Smooth muscle cell (in vitro differentiated cells): ENCODE measurements around the gene OXNAD1. TPM values are rescaled to one million over a fixed set of nuclear protein-coding genes. Genes with fewer than 3 reads are reported as not detected.

ENCODE experiments used
- DNase-seq: peaks from one replicate; lab custom pipeline; 2025; ENCODE audit not compliant: unreplicated experiment; lab: John Stamatoyannopoulos, UW
- H2AFZ ChIP-seq: fragments of 200-600 bp; sonication (generic); 2 replicates; pipeline ENCODE4 v1.6.0; 2016; ENCODE audit warnings: antibody characterized with exemption, low read depth, mild to moderate bottlenecking
- H3F3A ChIP-seq: fragments of 200-600 bp; sonication (generic); 2 replicates; pipeline ENCODE4 v1.6.0; 2017; ENCODE audit warnings: antibody characterized with exemption, low read depth
- H3K27ac ChIP-seq: fragments of 200-600 bp; sonication (generic); 2 replicates; pipeline ENCODE4 v1.5.1; 2016; ENCODE audit warnings: low read depth, mild to moderate bottlenecking
- H3K27me3 ChIP-seq: fragments of 200-600 bp; sonication (generic); 2 replicates; pipeline ENCODE4 v1.6.1; 2016; ENCODE audit warnings: low read depth, mild to moderate bottlenecking
- H3K36me3 ChIP-seq: fragments of 200-600 bp; sonication (generic); 2 replicates; pipeline ENCODE4 v1.5.1; 2016; ENCODE audit warnings: low read depth
- H3K4me1 ChIP-seq: fragments of 200-600 bp; sonication (generic); 2 replicates; pipeline ENCODE4 v1.5.1; 2016; ENCODE audit warnings: low read depth
- H3K4me2 ChIP-seq: fragments of 200-600 bp; sonication (generic); 2 replicates; pipeline ENCODE4 v1.6.0; 2016; ENCODE audit warnings: mild to moderate bottlenecking
- H3K4me3 ChIP-seq: fragments of 200-600 bp; sonication (generic); 2 replicates; pipeline ENCODE4 v1.5.1; 2016; ENCODE audit warnings: mild to moderate bottlenecking
- H3K79me2 ChIP-seq: fragments of 200-600 bp; sonication (generic); 2 replicates; pipeline ENCODE4 v1.6.0; 2016; ENCODE audit warnings: low read depth, mild to moderate bottlenecking
- H3K9ac ChIP-seq: fragments of 200-600 bp; sonication (generic); 2 replicates; pipeline ENCODE4 v1.6.0; 2016; ENCODE audit warnings: low read depth
- H3K9me3 ChIP-seq: fragments of 200-600 bp; sonication (generic); replicated peaks from 2 replicates; pipeline ENCODE4 v1.5.1; 2016; ENCODE audit warnings: low read depth
- H4K20me1 ChIP-seq: fragments of 200-600 bp; sonication (generic); 2 replicates; pipeline ENCODE4 v1.6.0; 2016; ENCODE audit warnings: low read depth
- WGBS: methylation state at CpG from one replicate; pipeline ENCODE4 v1.1.7; 2016; ENCODE audit warnings: low lambda C conversion rate; 5-methylcytosine and 5-hydroxymethylcytosine counted together
- polyA plus RNA-seq: library from polyadenylated mRNA; unstranded; fragments of >200 nt; fragmentation: Nextera tagmentation; extraction: Ambion mirVana; gene quantifications from 2 replicates; pipeline ENCODE4 v1.2.1, GENCODE V29; 2016
- total RNA-seq: library from RNA; depleted of rRNA; stranded (reverse); fragments of >200 nt; gene quantifications from 2 replicates; pipeline ENCODE4 v1.2.3, GENCODE V29; 2014
- TF ChIP-seq, protein P1 (sequence below): fragments of 200-600 bp; sonication (generic); IDR thresholded peaks from 2 replicates; pipeline ENCODE4 v1.5.1; 2017; ENCODE audit warnings: borderline replicate concordance, mild to moderate bottlenecking, antibody characterized with exemption; ENCODE audit not compliant: insufficient read depth, poor library complexity, severe bottlenecking

OXNAD1 gene
- total and polyA plus RNA-seq, 2 experiments from 2014 or later, result 12.4 to 15.7 TPM

DNA sequence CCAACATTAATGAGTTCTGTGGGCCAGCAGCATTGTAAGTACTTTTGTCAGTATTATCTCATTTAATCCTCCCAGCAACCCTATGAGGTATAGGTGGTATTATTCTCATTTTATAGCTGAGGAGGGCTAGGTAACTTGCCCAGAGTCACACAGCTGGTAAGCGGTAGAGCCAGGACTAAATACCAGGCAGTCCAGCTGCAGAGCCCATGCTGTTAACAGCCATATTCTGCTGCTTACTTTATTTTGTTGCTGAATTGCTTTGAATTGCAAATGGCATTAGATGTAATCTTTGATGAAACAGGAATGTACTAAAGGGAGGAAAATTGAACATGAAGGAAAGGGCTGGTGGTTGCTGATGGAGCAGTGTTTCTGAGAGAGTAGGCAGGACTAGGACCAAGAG is 19.6 kb downstream of the OXNAD1 start:
- no peak for DNase-seq
- no peaks in the 10 kb centered on the region for H4K20me1 ChIP-seq
- WGBS, result 97% methylated on average over 1 of the region's 1 CpG
- no peaks in the 10 kb centered on the region for H3K79me2 ChIP-seq
- H3K9ac ChIP-seq, result no peak overlapping the region
- H3K9me3 ChIP-seq, result no peaks in the 10 kb centered on the region
- no peak overlapping the region for H3K4me2 ChIP-seq
- no peak overlapping the region for H2AFZ ChIP-seq
- H3K27me3 ChIP-seq, result no peaks in the 10 kb centered on the region
- no peaks in the 10 kb centered on the region for H3K4me1 ChIP-seq
- H3K27ac ChIP-seq, result no peak overlapping the region
- H3K36me3 ChIP-seq, result no peaks in the 10 kb centered on the region
- TF ChIP-seq, protein P1, sequence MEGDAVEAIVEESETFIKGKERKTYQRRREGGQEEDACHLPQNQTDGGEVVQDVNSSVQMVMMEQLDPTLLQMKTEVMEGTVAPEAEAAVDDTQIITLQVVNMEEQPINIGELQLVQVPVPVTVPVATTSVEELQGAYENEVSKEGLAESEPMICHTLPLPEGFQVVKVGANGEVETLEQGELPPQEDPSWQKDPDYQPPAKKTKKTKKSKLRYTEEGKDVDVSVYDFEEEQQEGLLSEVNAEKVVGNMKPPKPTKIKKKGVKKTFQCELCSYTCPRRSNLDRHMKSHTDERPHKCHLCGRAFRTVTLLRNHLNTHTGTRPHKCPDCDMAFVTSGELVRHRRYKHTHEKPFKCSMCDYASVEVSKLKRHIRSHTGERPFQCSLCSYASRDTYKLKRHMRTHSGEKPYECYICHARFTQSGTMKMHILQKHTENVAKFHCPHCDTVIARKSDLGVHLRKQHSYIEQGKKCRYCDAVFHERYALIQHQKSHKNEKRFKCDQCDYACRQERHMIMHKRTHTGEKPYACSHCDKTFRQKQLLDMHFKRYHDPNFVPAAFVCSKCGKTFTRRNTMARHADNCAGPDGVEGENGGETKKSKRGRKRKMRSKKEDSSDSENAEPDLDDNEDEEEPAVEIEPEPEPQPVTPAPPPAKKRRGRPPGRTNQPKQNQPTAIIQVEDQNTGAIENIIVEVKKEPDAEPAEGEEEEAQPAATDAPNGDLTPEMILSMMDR, result no peak
- H3K4me3 ChIP-seq, result no peak overlapping the region
- no peaks in the 10 kb centered on the region for H3F3A ChIP-seq

DNA sequence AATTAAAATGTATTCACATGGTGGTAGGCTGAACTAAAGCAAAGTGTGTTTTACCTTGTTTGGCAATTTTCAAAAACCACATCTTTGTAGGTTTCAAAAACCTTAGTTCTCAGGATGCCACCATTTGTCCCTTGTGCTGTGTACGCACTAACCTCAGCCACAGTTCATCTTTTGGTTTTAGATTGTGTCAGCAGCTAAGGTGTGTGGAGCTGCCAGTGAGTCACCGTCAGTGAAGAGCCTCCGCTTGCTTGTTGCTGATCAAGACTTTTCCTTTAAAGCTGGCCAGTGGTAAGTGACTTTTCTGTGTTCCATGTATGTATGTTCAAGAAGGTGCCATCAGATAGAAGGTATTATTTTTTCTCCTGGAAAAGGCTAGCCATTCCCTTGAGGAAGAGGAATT is 21.1 kb downstream of the OXNAD1 start:
- TF ChIP-seq, protein P1, result no peak
- WGBS, result 55% methylated on average over 3 of the region's 3 CpGs
- H3K36me3 ChIP-seq, result no peaks in the 10 kb centered on the region

DNA sequence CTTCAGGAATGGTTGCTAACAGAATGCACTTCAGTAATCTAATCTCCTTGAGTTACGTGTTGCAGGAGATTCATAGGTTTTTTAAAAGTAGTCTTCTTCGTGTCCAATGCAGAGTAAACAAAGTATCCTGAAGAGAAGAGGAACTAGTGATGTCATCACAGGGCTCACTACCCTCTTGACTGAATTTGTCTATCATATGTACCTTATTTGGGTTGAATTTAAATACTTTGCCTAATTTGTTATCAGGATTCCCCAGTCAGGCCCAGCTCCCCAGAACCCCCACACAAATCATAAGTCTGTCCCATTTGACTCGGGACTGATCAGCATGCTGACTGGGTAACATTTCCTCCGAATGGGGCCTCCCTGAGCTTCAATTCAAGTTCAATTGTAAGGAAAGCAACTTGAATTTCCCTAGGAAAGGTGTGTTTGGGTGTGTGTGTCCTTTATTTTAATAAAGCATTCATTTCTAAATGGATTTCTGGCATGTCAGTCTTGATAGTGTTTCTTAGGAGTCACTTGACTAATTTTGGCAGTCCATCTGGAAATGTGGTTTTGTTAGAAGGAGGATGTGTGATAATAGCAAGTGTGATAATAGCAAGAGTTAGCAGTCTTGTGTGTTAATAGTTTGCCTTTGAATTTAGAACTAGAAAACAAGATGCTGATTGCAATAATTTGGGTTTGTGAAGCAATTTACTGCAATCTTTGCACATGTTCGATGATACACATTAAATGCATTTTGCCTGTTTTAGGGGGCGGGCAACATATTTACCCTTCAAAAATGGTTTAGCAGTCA is 21.9 kb downstream of the OXNAD1 start:
- H2AFZ ChIP-seq, result no peak overlapping the region
- H3K4me3 ChIP-seq, result no peak overlapping the region
- no peaks in the 10 kb centered on the region for H3K36me3 ChIP-seq
- WGBS, result 77% methylated on average over 6 of the region's 6 CpGs
- no peaks in the 10 kb centered on the region for H3K79me2 ChIP-seq
- H3K27ac ChIP-seq, result no peak overlapping the region
- TF ChIP-seq, protein P1, result no peak
- H3K4me1 ChIP-seq, result no peaks in the 10 kb centered on the region
- H3K9ac ChIP-seq, result no peak overlapping the region
- no peaks in the 10 kb centered on the region for H3K9me3 ChIP-seq
- no peaks in the 10 kb centered on the region for H3F3A ChIP-seq
- no peaks in the 10 kb centered on the region for H4K20me1 ChIP-seq
- DNase-seq, result no peak
- H3K4me2 ChIP-seq, result no peak overlapping the region
- H3K27me3 ChIP-seq, result no peaks in the 10 kb centered on the region

More for the DNA sequence above, 21.1 kb downstream of the OXNAD1 start:
- Histone ChIP-seq H4K20me1 (no peaks in the 10 kb centered on the region), H2AFZ (no peak overlapping the region), H3K4me2 (no peak overlapping the region), H3K27me3 (no peaks in the 10 kb centered on the region), H3F3A (no peaks in the 10 kb centered on the region), H3K4me3 (no peak overlapping the region), H3K9ac (no peak overlapping the region), H3K27ac (no peak overlapping the region), H3K4me1 (no peaks in the 10 kb centered on the region), H3K79me2 (no peaks in the 10 kb centered on the region), H3K9me3 (no peaks in the 10 kb centered on the region)
- DNase-seq, result no peak

DNA sequence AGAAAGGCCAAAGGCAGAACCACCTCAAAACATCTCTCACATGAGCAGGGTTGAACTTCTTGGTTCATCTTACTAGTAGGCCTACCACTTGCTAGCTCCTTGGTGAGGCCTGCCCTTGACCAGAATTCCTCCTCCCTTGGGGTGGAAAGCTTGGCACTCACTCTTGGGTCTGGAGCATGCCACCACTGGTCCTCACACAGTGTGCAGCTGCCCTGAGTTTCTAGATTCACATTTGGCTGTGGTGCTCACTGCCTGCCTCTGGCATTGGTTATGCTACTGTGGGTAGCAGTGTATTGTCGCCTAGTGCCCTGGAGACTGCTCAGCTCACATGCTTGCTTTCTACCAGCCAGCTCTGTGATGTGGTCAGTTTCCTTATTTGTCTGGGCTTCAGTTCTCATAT is 23.7 kb downstream of the OXNAD1 start:
- H2AFZ ChIP-seq, result no peak overlapping the region
- TF ChIP-seq, protein P1, result no peak
- no peaks in the 10 kb centered on the region for H3K9me3 ChIP-seq
- H3F3A ChIP-seq, result no peaks in the 10 kb centered on the region
- H3K27ac ChIP-seq, result no peak overlapping the region
- H3K79me2 ChIP-seq, result no peaks in the 10 kb centered on the region
- no peaks in the 10 kb centered on the region for H3K4me1 ChIP-seq
- no peak overlapping the region for H3K9ac ChIP-seq
- no peaks in the 10 kb centered on the region for H3K36me3 ChIP-seq
- no peak for DNase-seq
- no peaks in the 10 kb centered on the region for H3K27me3 ChIP-seq
- WGBS, result 86% methylated on average over 1 of the region's 1 CpG
- no peaks in the 10 kb centered on the region for H4K20me1 ChIP-seq
- no peak overlapping the region for H3K4me3 ChIP-seq
- no peak overlapping the region for H3K4me2 ChIP-seq
